Hepatocyte (in vitro differentiated cells): ENCODE measurements around the gene FBLN1.

Experiments used
- EZH2 ChIP-seq: fragments of 200-600 bp; sonication (generic); IDR thresholded peaks from 2 replicates; pipeline ENCODE4 v1.6.1; 2016; ENCODE audit warnings: antibody characterized with exemption, mild to moderate bottlenecking, borderline replicate concordance
- EZH2phosphoT487 ChIP-seq: fragments of 200-600 bp; sonication (generic); IDR thresholded peaks from one replicate; pipeline ENCODE4 v1.6.1; 2018; ENCODE audit warnings: antibody characterized with exemption, mild to moderate bottlenecking, low read depth, moderate library complexity; ENCODE audit not compliant: unreplicated experiment, severe bottlenecking
- TF ChIP-seq, protein P1 (sequence below): fragments of 200-600 bp; sonication (generic); IDR thresholded peaks from 2 replicates; pipeline ENCODE4 v1.5.1; 2016; ENCODE audit warnings: antibody characterized with exemption, mild to moderate bottlenecking; ENCODE audit not compliant: poor library complexity

DNA sequence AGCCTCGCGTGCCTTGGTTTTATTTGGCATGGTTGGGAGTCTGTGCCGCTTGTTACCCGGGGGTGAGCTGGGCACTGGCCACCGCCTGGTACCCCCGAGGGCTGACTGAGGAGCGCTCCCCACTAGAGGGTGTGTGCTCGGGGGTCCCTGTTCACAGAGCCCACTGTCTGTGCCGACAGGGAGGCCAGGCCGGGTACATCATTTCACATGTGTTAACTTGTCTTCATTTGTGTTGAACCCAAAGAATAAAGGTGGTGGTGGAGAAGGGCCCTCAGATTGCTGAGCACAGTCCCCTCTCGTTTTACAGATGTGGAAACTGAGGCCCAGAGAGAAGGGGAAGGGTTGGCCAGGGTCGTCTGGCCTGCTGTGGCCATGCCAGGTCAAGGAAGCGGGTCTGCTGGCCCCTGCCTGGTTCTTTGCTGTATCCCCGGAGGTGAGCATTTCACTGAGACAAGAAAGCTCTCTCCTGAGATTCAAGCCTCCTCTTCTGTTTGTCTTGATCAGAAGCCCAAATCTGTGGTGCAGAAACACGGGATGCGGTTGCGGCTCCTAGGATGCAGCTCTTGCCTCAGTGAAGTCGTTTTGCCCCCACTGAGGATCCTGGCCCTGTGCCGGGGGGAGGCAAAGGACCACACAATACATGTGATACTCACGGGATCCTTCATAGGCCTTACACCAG, 60.8 kb downstream of the FBLN1 start:
- TF ChIP-seq, protein P1, sequence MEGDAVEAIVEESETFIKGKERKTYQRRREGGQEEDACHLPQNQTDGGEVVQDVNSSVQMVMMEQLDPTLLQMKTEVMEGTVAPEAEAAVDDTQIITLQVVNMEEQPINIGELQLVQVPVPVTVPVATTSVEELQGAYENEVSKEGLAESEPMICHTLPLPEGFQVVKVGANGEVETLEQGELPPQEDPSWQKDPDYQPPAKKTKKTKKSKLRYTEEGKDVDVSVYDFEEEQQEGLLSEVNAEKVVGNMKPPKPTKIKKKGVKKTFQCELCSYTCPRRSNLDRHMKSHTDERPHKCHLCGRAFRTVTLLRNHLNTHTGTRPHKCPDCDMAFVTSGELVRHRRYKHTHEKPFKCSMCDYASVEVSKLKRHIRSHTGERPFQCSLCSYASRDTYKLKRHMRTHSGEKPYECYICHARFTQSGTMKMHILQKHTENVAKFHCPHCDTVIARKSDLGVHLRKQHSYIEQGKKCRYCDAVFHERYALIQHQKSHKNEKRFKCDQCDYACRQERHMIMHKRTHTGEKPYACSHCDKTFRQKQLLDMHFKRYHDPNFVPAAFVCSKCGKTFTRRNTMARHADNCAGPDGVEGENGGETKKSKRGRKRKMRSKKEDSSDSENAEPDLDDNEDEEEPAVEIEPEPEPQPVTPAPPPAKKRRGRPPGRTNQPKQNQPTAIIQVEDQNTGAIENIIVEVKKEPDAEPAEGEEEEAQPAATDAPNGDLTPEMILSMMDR: no peak
- no peak for TF ChIP-seq EZH2phosphoT487
- TF ChIP-seq EZH2: no peak
